Measurements from ENCODE around the gene C6.

Gene C6

GRCh38 chr5:41120600-41120999 is 92.7 kb downstream of the C6 start:
- no peak for TF ChIP-seq ZNF274 (IDR thresholded peaks at IDR 0.05; ENCODE audit: low read depth, low read length)
- H3K4me3 ChIP-seq (ENCODE audit: low read length) = no peak overlapping the region

GRCh38 chr5:41118177-41118576 is 95.2 kb downstream of the C6 start:
- TF ChIP-seq ZNF274 (IDR thresholded peaks at IDR 0.05; ENCODE audit: low read depth, low read length) = no peak
- H3K4me3 ChIP-seq (ENCODE audit: low read length) = no peak overlapping the region

DNA sequence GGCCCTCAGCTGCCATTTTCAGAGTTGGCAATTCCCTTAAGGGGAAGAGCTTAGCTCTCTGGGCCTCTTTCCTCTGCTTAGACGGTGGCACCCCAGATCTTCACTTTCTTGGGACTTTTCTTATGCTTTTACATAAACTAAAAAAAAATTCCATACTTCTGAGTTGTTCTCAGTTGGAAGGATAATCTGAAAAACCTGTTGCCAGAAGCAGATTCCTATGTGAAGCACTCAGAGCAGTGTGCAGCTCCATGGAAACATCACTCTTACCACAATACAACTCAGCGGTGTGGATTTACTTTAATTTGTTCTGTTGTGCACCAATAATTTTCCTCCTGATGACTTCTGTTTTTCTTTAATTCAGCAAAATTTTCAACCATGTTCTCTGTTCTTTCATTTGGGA is 98.1 kb downstream of the C6 start:
- no peak for TF ChIP-seq ZNF274 (IDR thresholded peaks at IDR 0.05; ENCODE audit: low read depth, low read length)
- no peak overlapping the region for H3K4me3 ChIP-seq (ENCODE audit: low read length)

GRCh38 chr5:41112486-41113455 is 100.6 kb downstream of the C6 start:
- no peak overlapping the region for H3K4me3 ChIP-seq (ENCODE audit: low read length)
- no peak for TF ChIP-seq ZNF274 (IDR thresholded peaks at IDR 0.05; ENCODE audit: low read depth, low read length)

DNA sequence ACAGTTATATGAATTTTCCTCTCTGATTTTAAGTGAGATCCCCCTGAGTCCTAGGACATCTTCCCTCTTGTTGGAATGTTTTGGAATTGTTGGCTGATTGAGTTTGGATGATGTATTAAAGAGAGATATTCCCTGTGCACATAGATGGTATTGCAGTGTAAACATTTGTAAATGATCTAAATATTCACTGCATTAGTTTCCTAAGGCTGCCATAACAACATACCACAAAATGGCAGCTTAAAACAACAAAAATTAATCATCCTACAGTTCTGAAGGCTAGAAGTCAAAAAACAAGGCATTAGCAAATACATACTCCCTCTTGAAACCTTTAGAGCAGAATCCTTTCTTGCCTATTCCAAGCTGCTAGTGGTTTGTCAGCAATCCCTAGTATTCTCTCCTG is 104.1 kb downstream of the C6 start:
- no peak overlapping the region for H3K4me3 ChIP-seq (ENCODE audit: low read length)
- no peak for TF ChIP-seq ZNF274 (IDR thresholded peaks at IDR 0.05; ENCODE audit: low read depth, low read length)

- no peak for TF ChIP-seq ZNF274 (IDR thresholded peaks at IDR 0.05; ENCODE audit: low read depth, low read length)
- no peak overlapping the region for H3K4me3 ChIP-seq (ENCODE audit: low read length)
Observed at GRCh38 chr5:41102341-41102740, 111.0 kb downstream of the C6 start.

GRCh38 chr5:41097642-41098041 is 115.7 kb downstream of the C6 start:
- TF ChIP-seq ZNF274 (IDR thresholded peaks at IDR 0.05; ENCODE audit: low read depth, low read length) = no peak

GRCh38 chr5:41095324-41096101 is 117.8 kb downstream of the C6 start:
- H3K4me3 ChIP-seq (ENCODE audit: low read length) = no peak overlapping the region
- TF ChIP-seq ZNF274 (IDR thresholded peaks at IDR 0.05; ENCODE audit: low read depth, low read length) = no peak

More at GRCh38 chr5:41097642-41098041, 115.7 kb downstream of the C6 start:
- H3K4me3 ChIP-seq (ENCODE audit: low read length) = no peak overlapping the region

GRCh38 chr5:41094871-41095270 is 118.5 kb downstream of the C6 start:
- TF ChIP-seq ZNF274 (IDR thresholded peaks at IDR 0.05; ENCODE audit: low read depth, low read length) = no peak
- no peak overlapping the region for H3K4me3 ChIP-seq (ENCODE audit: low read length)

DNA sequence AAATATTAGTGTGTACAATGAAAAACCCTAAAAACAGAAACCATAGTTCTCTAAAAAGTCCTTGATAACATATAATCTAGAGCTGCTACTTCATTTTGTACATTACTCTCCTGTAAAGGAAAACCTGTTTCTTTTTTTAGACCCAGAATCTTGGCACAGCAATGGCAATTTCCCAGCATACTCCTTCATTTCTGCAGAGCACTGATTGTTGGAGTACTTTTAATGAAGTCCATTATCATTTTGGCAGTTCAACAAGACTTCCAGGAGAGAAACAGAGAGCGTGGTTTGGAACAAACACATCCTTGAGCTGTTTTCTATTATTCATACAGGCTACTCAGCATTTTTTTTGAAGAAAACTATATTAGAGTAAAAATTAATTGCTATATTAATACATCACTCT is 119.5 kb downstream of the C6 start:
- no peak overlapping the region for H3K4me3 ChIP-seq (ENCODE audit: low read length)
- TF ChIP-seq ZNF274 (IDR thresholded peaks at IDR 0.05; ENCODE audit: low read depth, low read length) = no peak

Measured in GM08714 (cell line).